K562 (cell line): ENCODE data around the gene KIAA0319L. TPM values are rescaled to one million over a fixed set of nuclear protein-coding genes. Genes with fewer than 3 reads are reported as not detected.

Experiments used
- CBFB ChIP-seq: sonication (generic); formaldehyde crosslinking; IDR thresholded peaks from 2 replicates; pipeline ENCODE4 v1.4.0; 2020; ENCODE audit warnings: mild to moderate bottlenecking, missing genetic modification reagents
- CBX8 ChIP-seq: fragments of 200-600 bp; sonication (generic); IDR thresholded peaks from 2 replicates; pipeline ENCODE4 v1.6.1; 2012; ENCODE audit warnings: borderline replicate concordance, mixed run types, low read depth, mild to moderate bottlenecking, moderate library complexity, mixed read lengths, low read length, control low read depth, inconsistent platforms; ENCODE audit not compliant: poor library complexity, severe bottlenecking; ENCODE audit errors: extremely low read depth
- CEBPB ChIP-seq: fragments of 450-650 bp; IDR thresholded peaks from 2 replicates; pipeline ENCODE4 v1.6.1; 2016; ENCODE audit warnings: missing genetic modification characterization, missing compliant biosample characterization
- CHD4 ChIP-seq: fragments of 200-600 bp; sonication (generic); IDR thresholded peaks from 3 replicates; pipeline ENCODE4 v1.6.1; 2012; ENCODE audit warnings: low read depth, mild to moderate bottlenecking, mixed read lengths, low read length, inconsistent platforms; ENCODE audit not compliant: insufficient read depth, insufficient replicate concordance, poor library complexity, severe bottlenecking
- EWSR1 ChIP-seq: fragments of 450-650 bp; IDR thresholded peaks from 2 replicates; pipeline ENCODE4 v1.6.1; 2018; ENCODE audit warnings: borderline replicate concordance, mild to moderate bottlenecking, low read depth, moderate library complexity; ENCODE audit not compliant: partially characterized antibody
- JUNB ChIP-seq: fragments of 450-650 bp; formaldehyde crosslinking; conservative IDR thresholded peaks from 2 replicates; pipeline ENCODE4 v1.4.0; 2020; ENCODE audit warnings: mild to moderate bottlenecking
- NR1H2 ChIP-seq: sonication (generic); formaldehyde crosslinking; IDR thresholded peaks from 2 replicates; pipeline ENCODE4 v1.4.0; 2020; ENCODE audit warnings: mild to moderate bottlenecking, missing genetic modification reagents
- NR4A1 ChIP-seq, 2 experiments: fragments of 250-450 bp in 1 of 2; fragments of 450-650 bp in 1 of 2; sonication (Bioruptor Pico) in 1 of 2; IDR thresholded peaks; 2 replicates each; pipeline versions ENCODE4 v1.4.0 to v1.6.1; 2016 to 2020; ENCODE audit warnings: mild to moderate bottlenecking in 2 of 2, missing compliant biosample characterization in 1 of 2, missing genetic modification characterization in 1 of 2, moderate library complexity in 1 of 2
- TEAD1 ChIP-seq, 2 experiments: fragments of 450-650 bp in 1 of 2; sonication (generic) in 1 of 2; formaldehyde crosslinking; IDR thresholded peaks; 2 replicates each; pipeline versions ENCODE4 v1.4.0 to v1.8.0; 2020 to 2022; ENCODE audit warnings: mild to moderate bottlenecking in 2 of 2, missing genetic modification reagents in 1 of 2
- TRIM24 ChIP-seq, 2 experiments: fragments of 450-650 bp; IDR thresholded peaks; 2 replicates each; pipeline ENCODE4 v1.6.1; 2016
- ZBTB7A ChIP-seq: IDR thresholded peaks from 2 replicates; pipeline ENCODE4 v1.6.1; 2011; ENCODE audit warnings: low read depth, mild to moderate bottlenecking, low read length, moderate library complexity, borderline replicate concordance; ENCODE audit not compliant: control insufficient read depth
- ZNF175 ChIP-seq: fragments of 200-800 bp; sonication (Bioruptor generic); IDR thresholded peaks from 2 replicates; pipeline ENCODE4 v1.6.1; 2016; ENCODE audit warnings: low read depth, mild to moderate bottlenecking, missing genetic modification characterization, missing compliant biosample characterization
- ZNF408 ChIP-seq: fragments of 250-450 bp; sonication (Bioruptor Pico); IDR thresholded peaks from 2 replicates; pipeline ENCODE4 v1.4.0; 2020; ENCODE audit warnings: low read depth, mild to moderate bottlenecking, moderate library complexity
- ZNF644 ChIP-seq: fragments of 200-800 bp; sonication (Bioruptor generic); IDR thresholded peaks from 2 replicates; pipeline ENCODE4 v1.6.1; 2016; ENCODE audit warnings: low read depth, missing genetic modification characterization, missing compliant biosample characterization
- polyA plus RNA-seq, 8 experiments: library from polyadenylated mRNA; depleted of rRNA in 4 of 8; stranded (reverse) in 5 of 8; unstranded in 3 of 8; fragments of >200 nt; fragmentation: Nextera tagmentation in 2 of 8; fragmentation: Illumina TruSeq in 1 of 8; extraction: Ambion mirVana in 2 of 8; extraction: Trizol in 1 of 8; gene quantifications; 2 replicates each; pipeline versions ENCODE4 v1.2.1 to v1.2.3, GENCODE V29; 2011 to 2014; ENCODE audit warnings: inconsistent platforms in 1 of 8, missing spikeins in 1 of 8
- total RNA-seq, 7 experiments: library from RNA; depleted of rRNA in 6 of 7; stranded (reverse); fragments of >200 nt in 6 of 7; fragmentation: Illumina TruSeq in 2 of 7; extraction: Trizol in 2 of 7; gene quantifications; 2 replicates each; pipeline versions ENCODE4 v1.2.1 to v1.2.3, GENCODE V29; 2011 to 2021; ENCODE audit warnings: low replicate concordance in 1 of 7
- TF ChIP-seq, protein P1 (sequence below): fragments of 450-650 bp; IDR thresholded peaks from 2 replicates; pipeline ENCODE4 v1.6.1; 2016; ENCODE audit warnings: missing biosample characterization, missing genetic modification characterization
- TF ChIP-seq, protein P2 (sequence below), 2 experiments: fragments of 450-650 bp in 1 of 2; sonication (generic) in 1 of 2; formaldehyde crosslinking; conservative IDR thresholded peaks; 2 replicates each; pipeline versions ENCODE4 v1.4.0 to v1.8.1; 2020 to 2022; ENCODE audit warnings: mild to moderate bottlenecking in 1 of 2, missing genetic modification reagents in 1 of 2
- TF ChIP-seq, protein P3 (sequence below): fragments of 450-650 bp; formaldehyde crosslinking; IDR thresholded peaks from 2 replicates; pipeline ENCODE4 v1.4.0; 2020; ENCODE audit warnings: mild to moderate bottlenecking, moderate library complexity
- TF ChIP-seq, protein P4 (sequence below): fragments of 250-450 bp; sonication (Bioruptor Pico); IDR thresholded peaks from 2 replicates; pipeline ENCODE4 v1.8.0; 2021; ENCODE audit warnings: mild to moderate bottlenecking, moderate library complexity
- TF ChIP-seq, protein P5 (sequence below): fragments of 250-450 bp; sonication (Bioruptor Pico); IDR thresholded peaks from 2 replicates; pipeline ENCODE4 v1.4.0; 2020; ENCODE audit warnings: mild to moderate bottlenecking, moderate library complexity, borderline replicate concordance

Gene KIAA0319L
- total and polyA plus RNA-seq, 9 of the 15 experiments (the other 6 are each of a cell fraction or from before 2014, with no cell fraction given) = 2.4 to 51.7 (median 27.4) TPM

DNA sequence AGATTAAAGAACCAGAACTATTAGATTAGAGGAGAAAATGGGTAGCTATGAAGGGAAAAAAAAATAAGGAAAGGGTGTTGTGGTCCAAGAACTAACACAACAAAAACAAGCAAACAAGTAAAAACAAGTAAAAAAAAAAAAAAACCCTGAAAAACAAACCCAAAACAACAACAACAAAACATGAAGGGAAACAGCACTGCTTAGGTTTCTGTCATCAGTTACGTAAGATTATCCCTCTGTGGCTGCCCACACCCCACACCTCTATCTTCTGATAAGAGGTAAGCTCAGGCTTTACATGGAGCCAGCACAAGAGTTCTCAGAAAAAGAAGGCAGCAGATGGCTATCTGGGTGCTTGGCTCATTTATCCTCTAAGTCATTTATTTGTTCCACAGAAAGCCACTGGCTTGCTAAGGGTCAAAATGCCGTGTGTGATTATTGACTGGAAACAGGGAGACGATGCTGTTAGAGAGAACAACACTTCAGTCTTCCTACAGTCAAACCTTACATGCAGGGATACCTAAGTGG is 57.5 kb downstream of the KIAA0319L start (continued):
- TF ChIP-seq, protein P1, sequence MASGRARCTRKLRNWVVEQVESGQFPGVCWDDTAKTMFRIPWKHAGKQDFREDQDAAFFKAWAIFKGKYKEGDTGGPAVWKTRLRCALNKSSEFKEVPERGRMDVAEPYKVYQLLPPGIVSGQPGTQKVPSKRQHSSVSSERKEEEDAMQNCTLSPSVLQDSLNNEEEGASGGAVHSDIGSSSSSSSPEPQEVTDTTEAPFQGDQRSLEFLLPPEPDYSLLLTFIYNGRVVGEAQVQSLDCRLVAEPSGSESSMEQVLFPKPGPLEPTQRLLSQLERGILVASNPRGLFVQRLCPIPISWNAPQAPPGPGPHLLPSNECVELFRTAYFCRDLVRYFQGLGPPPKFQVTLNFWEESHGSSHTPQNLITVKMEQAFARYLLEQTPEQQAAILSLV (tag) = no peak
- no peak for TF ChIP-seq ZNF408 (CRISPR knock-in tag)
- TF ChIP-seq EWSR1 = no peak
- peak; percentile 95 for TF ChIP-seq CEBPB (tag)
- TF ChIP-seq NR4A1 (CRISPR knock-in tag; IDR thresholded peaks at IDR 0.05) = no peak
- TF ChIP-seq NR4A1 (tag; IDR thresholded peaks at IDR 0.05) = no peak
- TF ChIP-seq, protein P2, sequence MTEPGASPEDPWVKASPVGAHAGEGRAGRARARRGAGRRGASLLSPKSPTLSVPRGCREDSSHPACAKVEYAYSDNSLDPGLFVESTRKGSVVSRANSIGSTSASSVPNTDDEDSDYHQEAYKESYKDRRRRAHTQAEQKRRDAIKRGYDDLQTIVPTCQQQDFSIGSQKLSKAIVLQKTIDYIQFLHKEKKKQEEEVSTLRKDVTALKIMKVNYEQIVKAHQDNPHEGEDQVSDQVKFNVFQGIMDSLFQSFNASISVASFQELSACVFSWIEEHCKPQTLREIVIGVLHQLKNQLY (CRISPR knock-in tag; conservative IDR thresholded peaks at IDR 0.05) = no peak
- TF ChIP-seq, protein P3, sequence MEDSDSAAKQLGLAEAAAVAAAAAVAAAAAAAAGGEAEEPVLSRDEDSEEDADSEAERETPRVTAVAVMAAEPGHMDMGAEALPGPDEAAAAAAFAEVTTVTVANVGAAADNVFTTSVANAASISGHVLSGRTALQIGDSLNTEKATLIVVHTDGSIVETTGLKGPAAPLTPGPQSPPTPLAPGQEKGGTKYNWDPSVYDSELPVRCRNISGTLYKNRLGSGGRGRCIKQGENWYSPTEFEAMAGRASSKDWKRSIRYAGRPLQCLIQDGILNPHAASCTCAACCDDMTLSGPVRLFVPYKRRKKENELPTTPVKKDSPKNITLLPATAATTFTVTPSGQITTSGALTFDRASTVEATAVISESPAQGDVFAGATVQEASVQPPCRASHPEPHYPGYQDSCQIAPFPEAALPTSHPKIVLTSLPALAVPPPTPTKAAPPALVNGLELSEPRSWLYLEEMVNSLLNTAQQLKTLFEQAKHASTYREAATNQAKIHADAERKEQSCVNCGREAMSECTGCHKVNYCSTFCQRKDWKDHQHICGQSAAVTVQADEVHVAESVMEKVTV = no peak
- TF ChIP-seq, protein P4, sequence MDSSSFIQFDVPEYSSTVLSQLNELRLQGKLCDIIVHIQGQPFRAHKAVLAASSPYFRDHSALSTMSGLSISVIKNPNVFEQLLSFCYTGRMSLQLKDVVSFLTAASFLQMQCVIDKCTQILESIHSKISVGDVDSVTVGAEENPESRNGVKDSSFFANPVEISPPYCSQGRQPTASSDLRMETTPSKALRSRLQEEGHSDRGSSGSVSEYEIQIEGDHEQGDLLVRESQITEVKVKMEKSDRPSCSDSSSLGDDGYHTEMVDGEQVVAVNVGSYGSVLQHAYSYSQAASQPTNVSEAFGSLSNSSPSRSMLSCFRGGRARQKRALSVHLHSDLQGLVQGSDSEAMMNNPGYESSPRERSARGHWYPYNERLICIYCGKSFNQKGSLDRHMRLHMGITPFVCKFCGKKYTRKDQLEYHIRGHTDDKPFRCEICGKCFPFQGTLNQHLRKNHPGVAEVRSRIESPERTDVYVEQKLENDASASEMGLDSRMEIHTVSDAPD (CRISPR knock-in tag) = no peak
- no peak for TF ChIP-seq ZNF175 (CRISPR knock-in tag)
- TF ChIP-seq, protein P5, sequence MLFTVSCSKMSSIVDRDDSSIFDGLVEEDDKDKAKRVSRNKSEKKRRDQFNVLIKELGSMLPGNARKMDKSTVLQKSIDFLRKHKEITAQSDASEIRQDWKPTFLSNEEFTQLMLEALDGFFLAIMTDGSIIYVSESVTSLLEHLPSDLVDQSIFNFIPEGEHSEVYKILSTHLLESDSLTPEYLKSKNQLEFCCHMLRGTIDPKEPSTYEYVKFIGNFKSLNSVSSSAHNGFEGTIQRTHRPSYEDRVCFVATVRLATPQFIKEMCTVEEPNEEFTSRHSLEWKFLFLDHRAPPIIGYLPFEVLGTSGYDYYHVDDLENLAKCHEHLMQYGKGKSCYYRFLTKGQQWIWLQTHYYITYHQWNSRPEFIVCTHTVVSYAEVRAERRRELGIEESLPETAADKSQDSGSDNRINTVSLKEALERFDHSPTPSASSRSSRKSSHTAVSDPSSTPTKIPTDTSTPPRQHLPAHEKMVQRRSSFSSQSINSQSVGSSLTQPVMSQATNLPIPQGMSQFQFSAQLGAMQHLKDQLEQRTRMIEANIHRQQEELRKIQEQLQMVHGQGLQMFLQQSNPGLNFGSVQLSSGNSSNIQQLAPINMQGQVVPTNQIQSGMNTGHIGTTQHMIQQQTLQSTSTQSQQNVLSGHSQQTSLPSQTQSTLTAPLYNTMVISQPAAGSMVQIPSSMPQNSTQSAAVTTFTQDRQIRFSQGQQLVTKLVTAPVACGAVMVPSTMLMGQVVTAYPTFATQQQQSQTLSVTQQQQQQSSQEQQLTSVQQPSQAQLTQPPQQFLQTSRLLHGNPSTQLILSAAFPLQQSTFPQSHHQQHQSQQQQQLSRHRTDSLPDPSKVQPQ (CRISPR knock-in tag) = no peak
- TF ChIP-seq CBFB = no peak
- no peak for TF ChIP-seq JUNB (CRISPR knock-in tag)
- TF ChIP-seq CBX8 = no peak
- peak; percentile 77 to 88 for TF ChIP-seq TRIM24 (IDR thresholded peaks at IDR 0.05)
- 0 out of 4 replicates have a peak, but pooled peaks of 1 of the 2 experiments have one; percentile 38 for TF ChIP-seq TEAD1 (CRISPR knock-in tag; IDR thresholded peaks at IDR 0.05)
- no peak for TF ChIP-seq ZBTB7A
- 0 out of 2 replicates have a peak, but pooled peaks have one; percentile 45 for TF ChIP-seq ZNF644 (tag)
- no peak for TF ChIP-seq NR1H2 (CRISPR knock-in tag)
- TF ChIP-seq CHD4 = no peak
